CD4-positive, alpha-beta T cell treated with Interleukin-4 for 1 hour (primary cell): ENCODE data around the gene CYP19A1.
A peak's percentile ranks its signal among the peaks of the same experiment; 100 is the strongest.

ENCODE experiments used
- DNase-seq, 2 donors: peaks; one replicate each; pipeline ENCODE4 v3.0.0-alpha.2; 2020 to 2022

Gene CYP19A1

DNA sequence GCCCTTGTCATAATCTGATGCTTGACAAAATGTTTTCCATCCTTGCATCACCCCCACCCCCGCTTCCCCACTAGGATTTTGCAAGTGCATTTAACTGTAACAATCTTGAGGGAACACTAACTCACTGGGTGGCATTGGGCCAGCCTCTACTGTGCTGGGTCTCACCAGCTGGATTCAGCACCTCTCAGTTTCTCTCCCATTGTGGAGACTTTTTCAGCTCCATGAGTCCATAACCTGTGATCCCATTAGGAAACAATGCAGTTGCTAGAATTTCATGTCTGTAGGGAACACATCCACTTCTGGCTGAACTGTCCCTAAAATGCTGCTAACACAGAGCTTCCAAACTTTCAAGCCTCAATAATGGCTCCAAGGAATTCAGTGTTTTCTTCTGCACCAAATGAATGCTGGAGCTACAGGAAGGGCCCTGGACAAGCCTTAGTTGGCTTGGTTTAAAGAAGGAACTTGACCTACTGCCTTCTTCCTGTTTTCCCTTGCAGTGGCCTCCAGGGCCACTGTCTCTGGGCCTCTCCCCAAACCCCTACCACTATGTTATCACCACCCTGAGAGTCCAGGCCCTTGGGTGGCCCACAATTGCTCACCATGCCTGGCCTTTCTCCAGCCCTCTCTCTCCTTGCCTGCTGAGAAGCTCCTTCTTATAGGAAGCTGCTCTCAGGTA is 15.6 kb downstream of the CYP19A1 start:
- DNase-seq, result peak in 1 of 2 donors; percentile 27

DNA sequence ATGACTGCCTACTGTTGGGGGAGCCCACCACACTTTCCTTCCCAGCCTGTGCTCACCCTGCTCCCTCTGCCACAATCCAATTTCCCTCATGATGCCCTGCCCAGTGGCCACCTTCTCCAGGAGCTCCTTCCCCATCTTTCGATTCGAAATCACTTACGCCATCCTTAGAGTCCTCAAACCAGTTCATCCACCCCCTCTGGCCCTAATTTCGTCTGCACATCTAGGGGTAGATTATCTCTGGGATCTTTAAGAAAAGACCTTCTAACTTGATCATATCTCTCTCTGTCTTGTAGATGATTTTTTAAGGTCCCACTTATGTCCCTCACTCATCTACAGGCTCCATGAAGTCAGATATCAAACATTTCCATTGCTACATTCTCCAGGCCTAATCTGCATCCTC is 17.1 kb downstream of the CYP19A1 start:
- no peak for DNase-seq

DNA sequence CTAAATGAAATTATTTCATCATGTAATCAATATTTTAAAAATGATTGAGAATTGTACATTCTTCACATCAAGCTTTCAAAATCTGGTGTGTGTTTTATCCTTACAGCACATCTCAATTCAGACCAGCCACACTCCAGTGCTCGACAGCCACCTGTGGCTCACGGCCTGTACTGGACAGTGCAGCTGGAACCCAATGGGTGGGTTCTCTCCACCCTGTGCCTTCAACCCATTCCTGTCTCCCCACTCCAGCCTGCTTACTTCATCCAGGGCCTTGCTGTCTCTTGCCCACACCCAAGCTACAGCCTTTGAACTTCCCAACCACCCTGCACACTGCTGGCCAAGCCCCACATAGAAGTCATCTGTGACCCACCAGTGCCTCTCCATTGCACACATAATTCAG is 17.6 kb downstream of the CYP19A1 start:
- no peak for DNase-seq

DNA sequence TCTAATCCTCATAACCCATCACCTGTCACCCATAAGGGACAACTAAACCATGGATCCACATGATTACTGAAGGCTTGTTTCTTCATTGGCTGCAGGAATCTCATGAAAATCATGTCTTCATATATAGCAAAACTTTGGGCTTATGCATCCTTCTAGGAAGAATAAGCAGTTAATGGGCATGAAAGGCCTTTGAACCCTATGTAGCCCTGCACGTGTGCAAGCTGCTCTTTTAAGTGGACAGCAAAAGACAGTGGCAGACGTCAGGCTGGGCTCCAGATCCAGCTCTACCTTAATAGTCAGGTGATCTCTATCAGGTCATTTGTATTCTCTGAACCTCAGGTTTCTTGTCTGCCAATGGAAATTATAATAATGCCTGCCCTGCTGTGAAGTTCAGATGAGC is 18.9 kb downstream of the CYP19A1 start:
- DNase-seq, result no peak

DNA sequence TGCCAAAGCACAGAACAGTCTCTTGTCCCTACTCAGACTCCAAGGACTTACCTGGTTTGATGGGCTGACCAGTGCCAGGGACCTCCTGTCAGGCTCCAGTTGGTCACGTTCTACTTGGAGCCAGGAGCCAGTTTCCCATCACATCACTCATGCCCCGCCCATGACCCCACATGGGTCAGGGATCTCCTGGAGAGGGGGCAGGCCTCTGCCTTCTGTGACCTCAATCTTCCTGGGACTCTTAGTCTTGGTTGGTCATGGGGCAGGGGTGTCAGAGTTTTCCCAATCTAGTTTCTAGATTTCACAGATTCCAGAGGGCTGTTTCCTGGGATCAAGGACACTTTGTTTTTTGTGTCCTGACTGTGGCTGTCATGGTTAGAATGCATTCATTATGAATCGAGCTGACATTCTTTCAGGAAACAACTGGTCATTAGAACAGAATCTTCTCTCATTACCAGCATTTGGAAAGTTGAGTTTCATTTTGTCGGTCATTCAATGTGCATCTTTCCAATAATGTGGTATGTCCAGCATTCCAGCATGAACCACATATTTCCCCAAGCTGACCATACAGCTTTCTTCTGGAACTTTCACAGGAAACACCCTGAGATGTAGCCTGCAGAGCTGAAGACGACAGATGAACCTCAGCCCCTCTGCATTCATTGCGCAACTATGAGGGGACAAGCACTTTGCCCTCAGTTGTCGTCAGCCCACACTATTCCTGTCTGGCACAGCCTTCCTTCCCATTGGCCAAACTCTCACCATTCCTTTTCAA is 19.8 kb downstream of the CYP19A1 start:
- DNase-seq, result no peak

DNA sequence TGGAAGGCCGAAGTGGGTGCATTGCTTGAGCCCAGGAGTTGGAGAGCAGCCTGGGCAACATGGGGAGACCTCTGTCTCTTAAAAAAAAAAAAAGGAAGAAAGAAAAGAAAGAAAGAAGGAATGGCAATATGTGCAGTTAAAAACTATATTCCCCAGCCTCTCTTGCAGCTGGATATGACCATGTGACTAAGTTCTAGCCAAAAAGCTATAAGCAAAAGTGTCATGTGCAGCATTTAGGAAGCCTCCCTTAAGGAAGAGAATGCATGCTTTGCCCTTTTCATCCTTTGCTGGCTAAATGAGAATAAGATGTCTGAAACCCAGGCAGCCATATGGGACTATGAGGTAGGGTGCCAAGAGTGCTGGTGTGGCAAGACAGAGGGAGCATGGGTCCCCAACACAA is 21.8 kb downstream of the CYP19A1 start:
- no peak for DNase-seq

DNA sequence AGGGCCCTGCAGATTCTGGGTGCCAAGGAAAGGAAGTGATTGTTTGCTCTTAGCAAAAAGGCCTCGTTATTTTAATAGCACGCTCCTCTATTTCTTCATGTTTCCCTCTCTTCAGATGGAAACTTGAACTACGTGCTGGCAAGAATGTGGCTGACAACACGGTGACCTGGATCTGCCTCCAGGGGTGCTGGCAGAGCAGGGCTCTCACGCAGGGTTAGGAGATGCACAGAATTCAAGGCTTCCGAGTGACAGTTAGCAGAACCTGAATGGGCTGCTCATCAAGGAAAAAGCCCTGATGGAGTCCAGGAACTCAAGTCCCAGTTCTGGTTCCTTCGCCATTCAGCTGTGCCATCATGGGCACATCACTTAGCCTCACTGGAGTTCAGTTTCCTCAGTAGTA is 22.7 kb downstream of the CYP19A1 start:
- no peak for DNase-seq

DNA sequence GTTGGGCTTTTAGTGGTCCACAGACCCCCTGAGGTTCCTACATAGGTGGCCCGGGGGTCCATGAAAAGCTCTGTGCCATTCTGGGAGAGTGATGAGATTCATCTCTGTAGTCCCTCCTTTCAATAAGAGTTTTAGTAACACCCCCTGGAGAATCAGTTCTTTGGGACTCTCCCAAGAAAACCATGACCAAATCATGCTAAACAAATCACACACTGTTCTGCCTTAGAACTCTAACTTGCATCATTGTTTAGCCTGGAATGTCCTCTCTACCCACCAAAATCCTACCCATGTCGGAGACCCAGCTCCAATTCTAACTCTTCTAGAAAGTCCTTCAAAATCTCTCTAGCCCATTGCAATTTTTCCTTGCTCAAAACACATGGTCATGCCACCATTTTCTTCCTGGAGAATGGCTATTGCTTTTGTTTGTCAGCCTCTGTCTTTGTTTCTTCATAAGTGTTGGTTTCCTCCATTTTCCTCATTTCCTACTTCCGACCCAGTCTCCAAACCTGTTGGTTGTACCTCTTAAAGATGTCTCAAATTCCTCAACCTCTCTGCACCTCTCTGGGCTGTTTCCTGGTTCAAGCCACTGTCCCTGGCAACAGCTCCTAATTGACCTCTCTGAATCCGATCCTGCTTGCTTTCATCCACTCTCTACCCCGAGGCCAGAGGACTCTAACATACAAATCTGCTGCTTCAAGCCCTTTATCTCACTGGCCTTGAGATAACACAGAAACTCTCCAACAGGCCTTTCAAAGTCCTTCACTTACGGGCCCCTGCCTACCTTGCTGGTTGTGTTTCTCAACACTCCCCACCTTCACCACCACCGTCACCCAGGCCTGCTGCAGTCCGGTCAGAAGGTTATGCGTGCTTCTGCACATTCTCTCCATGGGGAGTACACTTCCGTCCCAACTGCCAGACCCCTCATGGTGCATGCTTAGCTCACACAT is 23.7 kb downstream of the CYP19A1 start:
- no peak for DNase-seq

DNA sequence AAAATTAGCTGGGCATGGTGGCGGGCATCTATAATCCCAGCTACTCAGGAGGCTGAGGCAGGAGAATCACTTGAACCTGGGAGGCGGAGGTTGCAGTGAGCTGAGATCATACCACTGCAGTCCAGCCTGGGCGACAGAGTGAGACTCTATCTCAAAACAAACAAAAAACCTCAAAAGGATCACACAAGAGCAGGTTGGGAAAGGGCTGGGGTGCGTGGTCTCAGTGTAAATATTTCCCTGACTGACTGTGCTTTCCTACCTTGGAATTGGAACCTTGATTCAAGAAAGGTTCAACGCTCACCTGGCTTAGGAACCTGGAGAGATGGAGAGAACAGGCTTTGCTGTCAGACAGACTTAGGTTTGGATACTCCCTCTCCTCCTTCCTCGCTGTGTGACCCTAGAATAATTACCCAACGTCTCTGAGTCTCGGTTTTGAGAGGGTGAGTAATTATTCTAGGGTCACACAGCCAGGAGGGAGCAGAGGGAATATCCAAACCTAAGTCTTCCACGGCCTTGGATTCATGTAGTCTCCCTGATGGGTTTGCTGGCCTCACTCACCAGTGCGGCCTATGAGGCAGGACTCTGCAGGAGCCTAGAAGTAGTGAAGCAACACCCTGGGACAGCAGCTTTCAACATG is 24.6 kb downstream of the CYP19A1 start:
- no peak for DNase-seq

DNA sequence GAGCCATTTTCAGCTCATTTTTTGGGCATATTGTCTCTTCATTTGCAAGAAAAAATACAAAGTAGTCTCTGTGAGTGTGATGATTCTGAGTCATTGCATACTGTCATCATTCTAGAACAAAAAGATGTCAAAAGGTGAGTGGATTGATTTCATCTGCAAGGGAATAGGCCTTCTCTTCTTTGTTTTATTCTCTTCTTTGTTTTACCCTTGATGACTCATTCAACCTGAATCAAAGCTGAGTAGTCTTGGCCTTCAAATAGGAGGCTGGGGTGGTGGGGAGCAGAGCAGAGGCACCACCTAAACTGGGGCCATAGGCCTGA is 25.4 kb downstream of the CYP19A1 start:
- no peak for DNase-seq

DNA sequence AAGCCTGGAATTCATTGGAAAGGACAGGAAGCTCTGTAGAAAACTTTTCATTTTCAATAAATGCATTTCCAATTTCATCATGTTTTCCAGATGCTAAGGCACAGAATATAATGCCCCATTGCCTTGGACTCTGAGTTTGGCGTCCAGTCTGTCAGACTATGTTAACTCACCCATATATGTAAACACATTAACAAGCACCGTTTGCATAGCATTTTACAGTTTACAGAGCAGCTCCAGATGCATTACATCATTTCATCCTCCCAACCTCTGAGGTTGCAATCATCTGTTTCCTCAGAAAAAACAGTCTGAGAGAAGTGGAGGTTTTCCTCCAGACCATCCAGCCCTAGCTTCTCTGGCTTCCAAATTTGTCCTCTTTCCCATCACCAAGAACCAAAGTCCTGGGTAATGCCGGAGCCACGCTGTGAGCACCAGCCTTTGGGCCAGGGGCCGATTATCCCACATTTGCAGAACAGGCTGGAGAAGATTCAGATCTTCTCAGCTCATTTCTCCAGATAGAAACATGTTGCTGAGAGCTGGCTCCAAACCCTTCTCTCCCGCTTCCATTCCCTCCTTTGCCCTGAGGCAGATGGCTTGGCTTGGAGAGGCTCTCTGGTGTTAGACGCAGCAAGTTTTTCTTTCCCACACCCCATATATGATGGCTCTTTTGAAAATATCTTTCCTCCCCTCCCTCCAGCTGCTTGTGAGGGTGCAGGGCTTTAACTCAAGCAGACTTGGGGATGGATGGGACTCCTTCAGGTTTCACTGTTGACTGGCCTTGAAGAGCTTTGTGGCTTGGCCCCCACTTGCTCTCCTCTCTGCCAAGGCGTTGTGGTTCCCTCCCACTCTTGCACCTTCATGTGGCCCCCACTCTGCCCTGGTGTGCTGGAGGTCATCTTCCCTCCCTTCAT is 26.0 kb downstream of the CYP19A1 start:
- no peak for DNase-seq

DNA sequence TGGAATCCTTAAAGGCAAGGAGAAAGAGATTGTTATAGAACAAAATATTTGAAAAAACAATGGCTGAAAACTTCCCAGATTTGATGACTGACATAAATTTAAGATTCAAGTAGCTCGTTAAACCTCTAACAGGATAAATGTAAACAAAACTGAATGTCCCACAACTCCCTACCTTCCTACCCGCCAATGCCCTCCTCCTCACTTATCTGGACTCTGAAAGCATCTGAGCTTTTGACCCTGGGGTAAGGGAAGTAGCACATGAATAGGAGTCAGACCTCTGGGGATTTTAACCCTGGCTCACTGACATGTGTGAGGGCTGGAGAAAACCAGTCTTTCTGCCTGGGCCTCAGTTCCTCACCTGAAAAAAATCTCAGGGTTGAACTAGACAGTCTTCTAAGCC is 26.9 kb downstream of the CYP19A1 start:
- no peak for DNase-seq

DNA sequence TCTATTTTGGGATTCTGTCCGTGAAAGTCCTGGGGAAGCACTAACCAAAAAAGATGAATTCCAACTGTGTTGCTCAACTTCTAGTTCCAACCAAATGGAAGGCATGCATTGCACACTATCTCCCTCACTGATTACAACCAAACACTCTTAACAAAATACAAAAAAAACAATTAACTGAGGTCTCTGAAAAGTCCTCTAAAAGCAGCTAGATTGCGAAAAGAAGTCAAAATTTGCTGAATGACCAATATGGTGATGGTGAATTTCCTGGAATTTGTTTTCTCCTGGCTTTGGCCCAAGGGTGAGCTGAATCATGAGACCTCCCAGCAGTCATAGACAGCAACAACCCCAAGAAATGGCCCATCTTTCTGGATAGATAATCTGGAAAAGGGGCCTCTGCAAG is 28.3 kb downstream of the CYP19A1 start:
- DNase-seq, result no peak

DNA sequence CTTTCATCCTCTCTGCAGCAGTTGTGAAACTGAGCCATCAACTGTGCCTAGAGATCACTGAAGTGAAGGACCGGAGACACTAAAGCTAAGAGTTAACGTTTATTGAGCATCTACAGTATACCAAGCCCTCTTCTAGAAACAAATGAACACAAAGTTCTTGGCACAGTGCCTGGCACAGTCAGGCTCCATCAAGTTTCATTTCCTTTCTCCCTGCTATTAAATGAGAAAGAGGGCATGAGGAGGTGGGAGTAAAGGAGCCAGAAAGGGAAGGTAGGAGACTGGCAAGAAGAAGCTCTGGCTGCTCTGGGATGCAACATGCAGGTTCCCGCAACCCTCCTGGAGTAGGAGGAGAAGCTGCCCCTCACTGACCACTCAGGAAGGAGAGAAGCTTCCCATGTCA is 30.6 kb downstream of the CYP19A1 start:
- no peak for DNase-seq

DNA sequence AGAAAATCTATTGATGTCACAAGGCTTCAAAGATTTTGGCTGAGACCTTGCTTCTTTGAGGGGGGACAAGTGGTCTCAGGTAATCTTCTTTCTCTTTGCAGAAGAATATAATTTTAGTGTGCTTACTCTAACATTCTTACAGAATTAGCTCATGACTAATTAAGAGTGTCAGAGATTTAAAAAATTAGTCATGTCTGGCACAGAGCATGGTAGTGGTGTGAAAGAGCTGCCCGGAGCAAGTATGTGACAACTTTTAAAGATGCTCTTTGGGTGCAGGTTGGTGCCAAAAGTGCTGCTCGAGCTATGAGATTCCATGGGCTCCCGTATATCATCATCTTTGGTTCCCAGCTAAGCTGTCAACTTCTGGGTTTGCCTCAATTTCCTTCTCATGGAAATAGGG is 31.1 kb downstream of the CYP19A1 start:
- no peak for DNase-seq

DNA sequence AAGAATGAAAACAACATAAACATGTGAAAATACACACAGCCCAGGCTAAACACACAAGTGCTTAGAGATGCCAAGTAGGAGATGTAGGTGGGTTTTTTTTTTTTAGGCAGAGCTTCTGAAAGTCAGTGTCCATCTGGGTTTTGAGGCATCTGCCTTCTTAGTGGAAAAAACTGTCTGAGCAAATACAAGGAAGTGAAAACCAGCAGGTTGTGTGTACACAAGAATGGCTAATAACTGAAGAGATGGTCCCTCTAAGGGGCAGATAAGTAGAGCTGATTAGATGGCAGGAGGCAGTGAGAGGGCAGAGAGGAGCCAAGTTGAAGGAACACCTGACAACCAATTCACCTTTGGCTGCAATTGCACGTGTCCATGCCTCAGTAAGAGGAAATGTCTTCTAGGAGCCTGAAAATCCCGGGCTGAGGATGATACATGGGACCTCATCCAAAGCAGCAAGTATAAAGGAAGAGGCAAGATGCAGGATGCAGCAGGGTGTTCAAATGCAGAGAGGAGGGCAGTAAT is 34.9 kb downstream of the CYP19A1 start:
- no peak for DNase-seq

DNA sequence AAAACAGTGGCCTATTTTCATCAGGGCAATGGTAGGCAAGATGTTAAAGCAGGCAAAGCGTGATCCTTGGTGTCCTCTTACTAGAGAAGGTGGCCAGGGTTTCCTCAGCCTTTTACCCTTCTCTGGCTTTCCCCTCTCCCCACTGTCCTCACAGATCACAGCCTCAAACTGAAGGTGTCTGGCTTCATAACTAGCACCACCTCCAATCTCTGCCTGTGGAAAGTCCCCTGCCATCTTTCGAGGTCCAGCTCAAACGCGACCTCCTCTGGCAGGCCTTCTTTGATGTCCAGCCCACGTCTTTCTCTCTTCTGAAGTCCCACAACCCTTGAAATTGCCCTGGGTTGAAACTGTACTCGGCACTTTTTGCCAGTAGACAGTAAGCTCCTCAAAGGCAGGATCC is 35.9 kb downstream of the CYP19A1 start:
- no peak for DNase-seq

DNA sequence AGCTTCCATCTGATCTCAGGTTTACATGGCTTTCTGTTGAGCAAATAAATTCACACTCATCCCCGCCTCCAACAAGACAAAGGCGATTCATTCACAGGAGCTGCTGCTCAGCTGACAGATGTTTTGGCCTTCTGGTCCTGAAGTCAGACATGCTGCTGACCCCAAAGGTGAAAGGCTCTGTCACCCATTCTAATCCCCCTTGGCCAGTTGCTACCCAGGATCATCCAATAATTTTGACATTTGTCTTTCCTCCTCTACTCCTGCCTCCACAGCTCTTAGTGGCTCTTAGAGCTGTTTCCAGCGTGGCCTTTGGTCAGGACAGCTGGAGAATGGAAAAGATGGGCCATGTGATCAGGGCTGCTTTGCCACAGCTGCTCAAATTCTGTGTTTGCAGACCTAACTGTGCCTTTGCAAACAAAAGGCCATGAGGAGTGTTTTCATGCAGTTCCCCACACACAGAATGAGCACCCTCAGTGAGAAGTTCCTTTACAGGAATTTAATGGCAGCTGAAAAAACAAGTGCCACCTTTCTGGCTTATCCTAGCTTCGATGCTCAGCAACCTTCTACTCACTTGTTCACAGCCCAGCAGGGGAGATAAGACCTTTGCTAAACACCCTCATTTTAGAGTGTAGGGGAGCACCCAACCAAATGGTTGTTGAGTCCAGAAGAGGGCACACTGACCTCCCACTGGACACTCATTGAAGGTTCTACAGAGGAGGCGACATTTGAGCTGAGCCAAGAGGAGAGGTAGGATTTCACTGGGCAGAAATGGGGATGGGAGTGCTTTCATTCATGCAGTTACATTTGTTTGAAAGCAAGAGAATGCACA is 39.0 kb downstream of the CYP19A1 start:
- DNase-seq, result no peak

DNA sequence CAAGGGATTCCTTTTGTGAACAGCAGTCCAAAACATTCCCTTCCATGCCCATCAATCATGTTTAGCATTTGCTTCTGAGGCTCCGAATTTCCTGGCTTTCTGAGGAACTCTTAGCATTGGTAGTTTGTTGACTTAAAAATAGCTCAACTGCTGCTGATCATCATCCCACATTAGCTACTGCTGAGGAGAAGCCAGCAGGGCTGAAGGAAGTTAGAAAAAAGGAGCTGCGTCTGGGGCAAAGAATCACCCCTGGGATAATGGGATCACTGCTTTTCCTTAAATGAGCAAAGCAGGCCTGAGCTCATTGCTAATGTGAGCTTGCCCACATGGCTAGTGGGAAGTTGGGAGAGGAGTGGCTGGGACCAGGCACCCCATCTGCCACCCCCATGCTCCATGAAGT is 39.8 kb downstream of the CYP19A1 start:
- no peak for DNase-seq

DNA sequence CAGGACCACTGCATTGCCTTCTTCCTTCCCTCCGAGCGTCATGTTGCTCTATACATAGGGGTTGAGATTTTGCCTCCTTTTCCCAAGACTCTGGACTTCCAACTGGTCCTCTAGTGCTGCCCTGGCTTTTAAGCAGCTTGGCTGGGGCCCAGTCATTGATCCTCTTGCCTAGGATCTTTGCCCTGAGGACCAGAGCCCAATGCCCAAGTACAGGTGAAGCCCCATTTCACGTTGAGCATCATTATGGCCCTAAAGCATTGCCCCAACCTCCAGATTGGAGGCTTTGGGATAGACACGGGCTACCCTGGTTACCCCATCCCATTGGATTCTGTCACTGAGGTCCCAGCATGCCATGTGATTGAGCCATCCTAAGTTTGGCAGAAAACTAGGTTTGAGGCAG is 47.7 kb downstream of the CYP19A1 start:
- no peak for DNase-seq

DNA sequence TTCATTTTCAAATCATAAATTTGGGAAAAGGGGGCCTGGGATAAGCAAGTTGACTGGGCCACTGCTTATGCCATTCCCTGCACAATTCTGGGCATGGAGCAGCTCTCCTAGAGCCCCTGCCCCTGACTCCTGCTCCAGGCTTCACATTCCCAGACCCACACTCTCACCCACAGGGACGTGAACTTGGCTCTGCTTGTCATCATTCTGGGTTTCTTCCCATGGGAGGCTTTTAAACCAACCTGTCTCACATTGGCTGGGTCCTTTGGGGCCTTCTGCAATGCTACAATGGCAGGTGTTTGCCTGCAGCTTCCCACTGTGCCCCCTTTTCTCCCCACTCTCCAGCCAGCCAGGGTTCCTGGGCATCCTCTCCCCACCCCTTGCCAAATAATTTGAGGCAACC is 49.1 kb downstream of the CYP19A1 start:
- no peak for DNase-seq
